Neural progenitor cell (in vitro differentiated cells): Measurements from ENCODE around the gene ZNF316. TPM values are rescaled to one million over a fixed set of nuclear protein-coding genes. Genes with fewer than 3 reads are reported as not detected.

Experiments used
- DNase-seq: peaks from one replicate; pipeline ENCODE4 v3.0.0-alpha.2; 2016; ENCODE audit warnings: low spot score
- H2AFZ ChIP-seq: fragments of 200-600 bp; sonication (generic); replicated peaks from 2 replicates; pipeline ENCODE4 v1.6.1; 2016; ENCODE audit warnings: antibody characterized with exemption
- H3F3A ChIP-seq: fragments of 200-600 bp; sonication (generic); 2 replicates; pipeline ENCODE4 v1.6.1; 2016; ENCODE audit warnings: antibody characterized with exemption, low read depth
- H3K27ac ChIP-seq: fragments of 200-600 bp; sonication (generic); 2 replicates; pipeline ENCODE4 v1.5.1; 2016; ENCODE audit warnings: mild to moderate bottlenecking
- H3K27me3 ChIP-seq: fragments of 200-600 bp; sonication (generic); 2 replicates; pipeline ENCODE4 v1.6.1; 2016; ENCODE audit warnings: mild to moderate bottlenecking, moderate library complexity
- H3K36me3 ChIP-seq: fragments of 200-600 bp; sonication (generic); 2 replicates; pipeline ENCODE4 v1.5.1; 2016
- H3K4me1 ChIP-seq: fragments of 200-600 bp; sonication (generic); 2 replicates; pipeline ENCODE4 v1.6.1; 2016; ENCODE audit warnings: mixed run types
- H3K4me2 ChIP-seq: fragments of 200-600 bp; sonication (generic); 2 replicates; pipeline ENCODE4 v1.6.1; 2016
- H3K4me3 ChIP-seq: fragments of 200-600 bp; sonication (generic); 2 replicates; pipeline ENCODE4 v1.5.1; 2016
- H3K79me2 ChIP-seq: fragments of 200-600 bp; sonication (generic); 2 replicates; pipeline ENCODE4 v1.6.1; 2016; ENCODE audit warnings: low read depth
- H3K9ac ChIP-seq: fragments of 200-600 bp; sonication (generic); 2 replicates; pipeline ENCODE4 v1.6.1; 2016
- H3K9me3 ChIP-seq: fragments of 200-600 bp; sonication (generic); 2 replicates; pipeline ENCODE4 v1.5.1; 2016; ENCODE audit warnings: low read depth
- H4K20me1 ChIP-seq: fragments of 200-600 bp; sonication (generic); 2 replicates; pipeline ENCODE4 v1.6.1; 2016; ENCODE audit warnings: low read depth
- H3K27ac Mint-ChIP-seq: 3 replicates; pipeline ENCODE4 v1.8.0; 2021; ENCODE audit warnings: mixed read lengths
- H3K27me3 Mint-ChIP-seq: 2 replicates; pipeline ENCODE4 v1.8.0; 2022; ENCODE audit warnings: low read depth, mild to moderate bottlenecking, inconsistent platforms, moderate library complexity, mixed read lengths; ENCODE audit not compliant: insufficient read depth
- H3K36me3 Mint-ChIP-seq: 3 replicates; pipeline ENCODE4 v1.8.0; 2021; ENCODE audit warnings: mixed read lengths
- H3K4me1 Mint-ChIP-seq: 3 replicates; pipeline ENCODE4 v1.8.0; 2021; ENCODE audit warnings: mixed read lengths
- H3K4me3 Mint-ChIP-seq: 3 replicates; pipeline ENCODE4 v1.8.0; 2021; ENCODE audit warnings: mild to moderate bottlenecking, moderate library complexity, mixed read lengths
- H3K9me3 Mint-ChIP-seq: 3 replicates; pipeline ENCODE4 v1.8.0; 2020; ENCODE audit warnings: mixed read lengths
- CTCF ChIP-seq: fragments of 200-600 bp; sonication (generic); IDR thresholded peaks from 2 replicates; pipeline ENCODE4 v1.5.1; 2017; ENCODE audit warnings: antibody characterized with exemption, mild to moderate bottlenecking
- EZH2 ChIP-seq: fragments of 200-600 bp; sonication (generic); IDR thresholded peaks from 2 replicates; pipeline ENCODE4 v1.6.1; 2017; ENCODE audit warnings: antibody characterized with exemption, mild to moderate bottlenecking, moderate library complexity
- EZH2phosphoT487 ChIP-seq: fragments of 200-600 bp; sonication (generic); IDR thresholded peaks from 2 replicates; pipeline ENCODE4 v1.6.1; 2017; ENCODE audit warnings: antibody characterized with exemption
- total RNA-seq: library from RNA; depleted of rRNA; stranded (reverse); fragments of >200 nt; gene quantifications from 2 replicates; pipeline ENCODE4 v1.2.3, GENCODE V29; 2015; ENCODE audit warnings: low replicate concordance

ZNF316 gene
- total RNA-seq, 1 donor from 2014 or later = 2.2 TPM

- Histone ChIP-seq H3K9me3 (no peaks in the 10 kb centered on the region), H3K27me3 (no peaks in the 10 kb centered on the region), H3K9ac (no peak overlapping the region), H3K36me3 (no peaks in the 10 kb centered on the region), H3F3A (no peaks in the 10 kb centered on the region), H3K79me2 (no peaks in the 10 kb centered on the region), H2AFZ (no peak overlapping the region), H3K27ac (no peak overlapping the region), H3K4me3 (no peak overlapping the region), H3K4me2 (no peak overlapping the region), H3K4me1 (no peaks in the 10 kb centered on the region), H4K20me1 (peaks cover 5% of the 10 kb centered on the region)
- Mint-ChIP-seq H3K36me3 (peaks cover 27% of the 10 kb centered on the region), H3K27ac (no peak overlapping the region), H3K4me1 (no peaks in the 10 kb centered on the region), H3K4me3 (no peak overlapping the region), H3K27me3 (peaks cover 15% of the 10 kb centered on the region), H3K9me3 (peaks cover 15% of the 10 kb centered on the region)
- no peak for DNase-seq
- TF ChIP-seq EZH2 (no peak), CTCF (no peak)
Measured at GRCh38 chr7:6647541-6647940, 10.4 kb downstream of the ZNF316 start.

- TF ChIP-seq CTCF (no peak), EZH2phosphoT487 (no peak), EZH2 (no peak)
- no peak for DNase-seq
- H3K4me3 ChIP-seq = no peak overlapping the region
Measured at GRCh38 chr7:6648066-6648814, 11.1 kb downstream of the ZNF316 start.

GRCh38 chr7:6648815-6649104, 11.6 kb downstream of the ZNF316 start:
- Histone ChIP-seq H4K20me1 (peaks cover 5% of the 10 kb centered on the region), H3K9me3 (no peaks in the 10 kb centered on the region), H3K27ac (no peak overlapping the region), H3F3A (no peaks in the 10 kb centered on the region), H3K36me3 (no peaks in the 10 kb centered on the region), H3K4me3 (no peak overlapping the region), H3K9ac (no peak overlapping the region), H3K4me1 (no peaks in the 10 kb centered on the region), H2AFZ (no peak overlapping the region), H3K27me3 (no peaks in the 10 kb centered on the region), H3K4me2 (no peak overlapping the region), H3K79me2 (no peaks in the 10 kb centered on the region)
- Mint-ChIP-seq H3K4me3 (no peak overlapping the region), H3K9me3 (peaks cover 15% of the 10 kb centered on the region), H3K36me3 (peaks cover 27% of the 10 kb centered on the region), H3K27ac (no peak overlapping the region), H3K4me1 (no peaks in the 10 kb centered on the region), H3K27me3 (peaks cover 15% of the 10 kb centered on the region)
- no peak for DNase-seq
- TF ChIP-seq CTCF = no peak
- TF ChIP-seq EZH2 = no peak
- TF ChIP-seq EZH2phosphoT487 = no peak

More at GRCh38 chr7:6648066-6648814, 11.1 kb downstream of the ZNF316 start:
- Histone ChIP-seq H3K36me3 (no peaks in the 10 kb centered on the region), H3K4me1 (no peaks in the 10 kb centered on the region), H3K27me3 (no peaks in the 10 kb centered on the region), H3K4me2 (no peak overlapping the region), H4K20me1 (peaks cover 5% of the 10 kb centered on the region), H3K9me3 (no peaks in the 10 kb centered on the region), H3K27ac (no peak overlapping the region), H3K9ac (no peak overlapping the region), H3F3A (no peaks in the 10 kb centered on the region), H3K79me2 (no peaks in the 10 kb centered on the region), H2AFZ (no peak overlapping the region)
- Mint-ChIP-seq H3K4me1 (no peaks in the 10 kb centered on the region), H3K9me3 (peaks cover 15% of the 10 kb centered on the region), H3K27ac (no peak overlapping the region), H3K4me3 (no peak overlapping the region), H3K36me3 (peaks cover 27% of the 10 kb centered on the region), H3K27me3 (peaks cover 15% of the 10 kb centered on the region)
